ENCODE data around the gene ACBD3. TPM values are rescaled to one million over a fixed set of nuclear protein-coding genes. Genes with fewer than 3 reads are reported as not detected.

ACBD3 gene
- total and polyA plus RNA-seq, 10 of the 15 experiments (the other 5 are each of a cell fraction or from before 2014, with no cell fraction given), result 7.5 to 27.9 (median 20.3) TPM

DNA sequence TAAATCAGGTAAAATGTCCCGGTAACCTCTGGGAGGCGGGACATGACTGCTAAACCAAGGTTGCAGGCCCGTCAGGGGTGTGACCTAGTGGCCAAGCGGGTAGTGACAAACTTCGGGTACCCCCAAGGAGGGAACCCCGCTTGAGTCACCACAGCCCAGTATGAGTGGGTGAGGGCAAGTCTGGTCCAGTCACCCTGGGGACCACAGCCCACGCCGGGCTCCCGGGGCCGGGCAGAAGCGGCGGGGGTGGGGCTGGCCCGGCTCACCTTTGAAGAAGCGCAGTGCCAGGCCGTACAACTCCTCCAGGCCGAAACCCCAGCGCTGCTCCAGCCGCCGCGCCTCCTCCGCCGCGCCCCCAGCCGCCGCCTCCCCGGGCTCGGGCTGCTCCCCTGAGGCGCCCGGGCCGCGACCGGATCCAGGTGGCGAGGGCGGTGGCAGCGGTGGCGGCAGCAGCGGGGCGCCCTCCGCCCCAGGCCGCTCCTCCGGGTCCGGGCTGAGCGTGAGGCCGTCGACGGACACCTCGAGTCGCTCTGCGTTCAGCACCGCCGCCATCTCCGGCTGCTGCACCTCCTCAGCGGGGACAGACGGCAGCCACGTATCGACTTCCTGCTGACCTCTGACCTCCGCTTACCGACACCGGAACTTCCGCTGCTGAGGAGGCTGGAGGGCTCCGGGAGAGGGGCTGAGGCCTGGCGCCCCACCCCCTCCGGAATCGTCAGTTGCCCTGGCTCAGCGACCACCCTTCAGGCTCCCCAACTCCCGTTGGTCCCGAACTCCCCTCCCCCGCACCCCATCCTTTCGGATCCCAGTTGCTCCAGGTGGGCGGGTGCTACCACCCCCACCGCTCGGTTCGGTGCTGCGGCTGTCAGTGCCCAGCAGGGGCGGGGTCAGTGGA is at the start of gene ACBD3 (continued):
- TF ChIP-seq, protein P1, sequence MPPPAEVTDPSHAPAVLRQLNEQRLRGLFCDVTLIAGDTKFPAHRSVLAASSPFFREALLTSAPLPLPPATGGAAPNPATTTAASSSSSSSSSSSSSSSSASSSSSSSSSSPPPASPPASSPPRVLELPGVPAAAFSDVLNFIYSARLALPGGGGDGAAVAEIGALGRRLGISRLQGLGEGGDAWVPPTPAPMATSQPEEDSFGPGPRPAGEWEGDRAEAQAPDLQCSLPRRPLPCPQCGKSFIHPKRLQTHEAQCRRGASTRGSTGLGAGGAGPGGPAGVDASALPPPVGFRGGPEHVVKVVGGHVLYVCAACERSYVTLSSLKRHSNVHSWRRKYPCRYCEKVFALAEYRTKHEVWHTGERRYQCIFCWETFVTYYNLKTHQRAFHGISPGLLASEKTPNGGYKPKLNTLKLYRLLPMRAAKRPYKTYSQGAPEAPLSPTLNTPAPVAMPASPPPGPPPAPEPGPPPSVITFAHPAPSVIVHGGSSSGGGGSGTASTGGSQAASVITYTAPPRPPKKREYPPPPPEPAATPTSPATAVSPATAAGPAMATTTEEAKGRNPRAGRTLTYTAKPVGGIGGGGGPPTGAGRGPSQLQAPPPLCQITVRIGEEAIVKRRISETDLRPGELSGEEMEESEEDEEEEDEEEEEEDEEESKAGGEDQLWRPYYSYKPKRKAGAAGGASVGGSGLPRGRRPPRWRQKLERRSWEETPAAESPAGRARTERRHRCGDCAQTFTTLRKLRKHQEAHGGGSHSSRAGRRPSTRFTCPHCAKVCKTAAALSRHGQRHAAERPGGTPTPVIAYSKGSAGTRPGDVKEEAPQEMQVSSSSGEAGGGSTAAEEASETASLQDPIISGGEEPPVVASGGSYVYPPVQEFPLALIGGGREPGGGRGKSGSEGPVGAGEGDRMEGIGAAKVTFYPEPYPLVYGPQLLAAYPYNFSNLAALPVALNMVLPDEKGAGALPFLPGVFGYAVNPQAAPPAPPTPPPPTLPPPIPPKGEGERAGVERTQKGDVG (CRISPR knock-in tag; IDR thresholded peaks at IDR 0.05), result no peak
- TF ChIP-seq, protein P2, sequence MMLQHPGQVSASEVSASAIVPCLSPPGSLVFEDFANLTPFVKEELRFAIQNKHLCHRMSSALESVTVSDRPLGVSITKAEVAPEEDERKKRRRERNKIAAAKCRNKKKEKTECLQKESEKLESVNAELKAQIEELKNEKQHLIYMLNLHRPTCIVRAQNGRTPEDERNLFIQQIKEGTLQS (IDR thresholded peaks at IDR 0.05; ENCODE audit: borderline replicate concordance, extremely low read depth, low read depth, low read length), result no peak
- TF ChIP-seq TCF7 (IDR thresholded peaks at IDR 0.05; ENCODE audit: borderline replicate concordance) (no peak), POU2F2 (IDR thresholded peaks at IDR 0.05; ENCODE audit: borderline replicate concordance, low read depth, low read length) (peak; percentile 64; the same call in 1 of the 3 replicates), ZNF207 (IDR thresholded peaks at IDR 0.05; ENCODE audit: borderline replicate concordance) (peak; percentile 70; the same call in 1 of the 2 replicates), SIX5 (IDR thresholded peaks at IDR 0.05; ENCODE audit: low read depth, low read length, severe bottlenecking) (peak; percentile 33), HDAC6 (IDR thresholded peaks at IDR 0.05; ENCODE audit: unreplicated experiment) (peak; percentile 51), RB1 (IDR thresholded peaks at IDR 0.05; ENCODE audit: borderline replicate concordance) (peak; percentile 87; the same call in 1 of the 2 replicates), ZZZ3 (IDR thresholded peaks at IDR 0.05; ENCODE audit: control insufficient read depth, insufficient read length, low read depth) (no peak), CBFB (IDR thresholded peaks at IDR 0.05; ENCODE audit: low read depth) (peak; percentile 60; the same call in 1 of the 2 replicates), BHLHE40 (IDR thresholded peaks at IDR 0.05; ENCODE audit: borderline replicate concordance in 1 of 2, low read depth in 2 of 2, low read length in 1 of 2) (peak in 1 of 2 experiments; percentile 45; a peak in 2 of 4 replicates), NFIC (IDR thresholded peaks at IDR 0.05; ENCODE audit: low read depth, low read length) (no peak), ZNF217 (IDR thresholded peaks at IDR 0.05) (peak; percentile 15; the same call in 1 of the 2 replicates), NRF1 (conservative IDR thresholded peaks at IDR 0.05; ENCODE audit: low read depth, low read length) (no peak), REST (IDR thresholded peaks at IDR 0.05; ENCODE audit: low read depth, low read length) (no peak), JUNB (IDR thresholded peaks at IDR 0.05) (no peak; the same call in 1 of the 2 replicates), PAX5 (IDR thresholded peaks at IDR 0.05; ENCODE audit: borderline replicate concordance, low read depth, low read length) (peak; percentile 44; the same call in 1 of the 2 replicates), GATAD2B (conservative IDR thresholded peaks at IDR 0.05; ENCODE audit: low read depth) (peak; percentile 89; the same call in 1 of the 2 replicates), TCF3 (IDR thresholded peaks at IDR 0.05; ENCODE audit: borderline replicate concordance, insufficient read depth, low read depth, low read length) (peak; percentile 35; the same call in 1 of the 2 replicates)
- TF ChIP-seq, protein P3, sequence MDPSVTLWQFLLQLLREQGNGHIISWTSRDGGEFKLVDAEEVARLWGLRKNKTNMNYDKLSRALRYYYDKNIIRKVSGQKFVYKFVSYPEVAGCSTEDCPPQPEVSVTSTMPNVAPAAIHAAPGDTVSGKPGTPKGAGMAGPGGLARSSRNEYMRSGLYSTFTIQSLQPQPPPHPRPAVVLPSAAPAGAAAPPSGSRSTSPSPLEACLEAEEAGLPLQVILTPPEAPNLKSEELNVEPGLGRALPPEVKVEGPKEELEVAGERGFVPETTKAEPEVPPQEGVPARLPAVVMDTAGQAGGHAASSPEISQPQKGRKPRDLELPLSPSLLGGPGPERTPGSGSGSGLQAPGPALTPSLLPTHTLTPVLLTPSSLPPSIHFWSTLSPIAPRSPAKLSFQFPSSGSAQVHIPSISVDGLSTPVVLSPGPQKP (IDR thresholded peaks at IDR 0.05; ENCODE audit: low read depth, low read length), result peak; percentile 27; the same call in 1 of the 2 replicates

All from GM12878 (cell line).